Left renal cortex interstitium (tissue), 4 donors: Measurements from ENCODE around the gene SDK1. TPM values are rescaled to one million over a fixed set of nuclear protein-coding genes. Genes with fewer than 3 reads are reported as not detected.
"Not testable (repeated sequence)": the region's sequence is repeated elsewhere in the genome, so short reads cannot be mapped to it uniquely, and the experiment has no call there.

Experiments used
- DNase-seq, 4 donors: peaks; one replicate each; pipeline ENCODE4 v3.0.0-alpha.2; 2013; ENCODE audit warnings: low read depth in 4 of 4, low spot score in 2 of 4, missing footprints in 1 of 4
- polyA plus RNA-seq, 4 donors: library from polyadenylated mRNA; unstranded; fragments of 120-200 nt; gene quantifications; one replicate each; pipeline ENCODE4 v1.2.1, GENCODE V29; 2013; ENCODE audit not compliant: insufficient read length in 4 of 4

Gene SDK1
- polyA plus RNA-seq, 4 donors, result 5.1 to 10.2 (median 6.9) TPM

DNA sequence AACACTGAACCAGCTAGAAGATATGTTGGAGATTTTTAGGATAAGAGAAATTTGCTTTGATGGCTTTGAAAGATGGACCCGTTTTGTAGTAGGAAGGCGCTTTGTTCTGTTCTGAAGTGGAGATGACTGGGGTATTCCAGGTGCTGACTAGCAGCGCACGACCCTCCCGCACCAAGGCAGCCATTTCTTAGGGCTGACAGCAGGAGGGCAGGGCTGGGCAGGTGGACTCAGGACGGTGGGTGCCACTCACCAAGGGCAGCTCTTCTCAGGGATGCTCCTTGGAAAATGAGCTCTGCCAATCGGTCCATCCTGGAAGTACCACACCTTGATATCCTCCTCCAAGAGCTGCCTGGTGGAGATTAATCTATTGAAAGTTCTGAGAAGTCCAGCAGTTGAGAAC lies 917.4 kb downstream of the SDK1 start:
- no peak for DNase-seq

DNA sequence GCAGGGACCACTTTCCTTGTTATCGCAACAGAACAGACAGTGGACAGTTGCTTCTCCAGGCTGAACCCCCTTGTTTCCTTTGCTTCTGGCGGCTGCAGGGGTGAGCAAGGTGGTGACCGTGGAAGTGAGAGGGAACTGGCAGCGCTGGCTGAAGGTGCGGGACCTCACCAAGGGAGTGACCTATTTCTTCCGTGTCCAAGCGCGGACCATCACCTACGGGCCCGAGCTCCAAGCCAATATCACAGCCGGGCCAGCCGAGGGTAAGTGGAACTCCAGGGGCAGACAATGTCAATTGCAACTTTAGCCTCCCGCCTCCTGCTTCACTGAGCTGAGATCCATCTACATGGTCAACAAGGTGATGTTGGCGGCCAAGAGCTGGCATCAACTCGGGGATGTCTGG lies 919.0 kb downstream of the SDK1 start:
- DNase-seq, result no peak

DNA sequence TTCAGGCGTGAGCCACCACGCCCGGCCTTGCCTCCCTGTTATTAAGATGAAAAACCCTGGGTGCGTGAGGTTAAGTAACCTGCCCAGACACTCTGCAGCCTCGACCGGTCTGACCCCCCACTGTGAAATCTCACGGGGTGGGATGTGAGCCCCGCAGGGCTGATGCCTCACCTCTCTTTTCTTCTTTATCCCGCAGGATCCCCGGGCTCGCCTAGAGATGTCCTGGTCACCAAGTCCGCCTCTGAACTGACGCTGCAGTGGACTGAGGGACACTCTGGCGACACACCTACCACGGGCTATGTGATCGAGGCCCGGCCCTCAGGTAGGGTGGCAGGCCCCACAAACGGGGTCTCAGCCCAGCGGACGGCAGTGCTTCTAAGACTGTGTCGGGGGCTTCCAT lies 920.0 kb downstream of the SDK1 start:
- no peak for DNase-seq

DNA sequence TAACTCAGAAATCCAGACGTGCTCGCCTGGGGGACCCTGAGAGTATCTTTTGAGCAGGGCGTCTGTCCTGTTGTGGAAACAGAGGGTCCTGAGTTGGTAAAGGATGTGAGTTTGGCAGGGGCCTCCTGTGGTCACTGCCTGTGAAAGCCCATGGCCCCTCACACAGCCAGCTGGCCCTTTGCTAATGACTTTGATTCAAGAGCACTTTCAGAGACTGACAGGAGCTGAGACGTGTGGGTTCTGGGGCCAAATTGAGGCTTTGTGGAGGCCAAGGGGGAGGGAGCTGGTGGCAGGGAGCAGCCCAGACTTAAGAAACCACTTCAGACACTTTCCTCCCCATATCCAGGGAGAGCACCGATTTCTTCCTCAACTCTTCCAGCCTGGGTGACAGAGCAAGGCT lies 921.6 kb downstream of the SDK1 start:
- no peak for DNase-seq

DNA sequence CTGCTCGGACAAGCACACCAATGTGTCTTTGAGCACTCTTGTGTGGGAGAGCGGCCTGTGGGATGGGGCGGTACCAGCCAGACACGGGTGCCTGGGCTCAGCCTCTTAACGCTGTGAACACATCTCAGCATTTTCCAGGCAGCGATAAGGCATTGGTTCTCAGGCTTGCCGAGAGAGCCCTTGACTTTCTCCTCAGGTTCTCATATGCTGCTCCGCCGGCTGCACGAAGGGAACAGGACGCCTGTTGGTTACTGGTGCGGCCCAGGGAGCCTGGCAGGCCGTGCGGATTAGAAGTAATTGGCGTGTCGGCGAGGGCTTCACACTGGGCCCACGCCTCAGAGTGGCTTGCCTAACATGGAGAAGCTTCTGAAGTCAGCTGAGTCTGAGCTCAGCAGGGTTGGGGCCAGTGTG lies 924.3 kb downstream of the SDK1 start:
- DNase-seq, result no peak

DNA sequence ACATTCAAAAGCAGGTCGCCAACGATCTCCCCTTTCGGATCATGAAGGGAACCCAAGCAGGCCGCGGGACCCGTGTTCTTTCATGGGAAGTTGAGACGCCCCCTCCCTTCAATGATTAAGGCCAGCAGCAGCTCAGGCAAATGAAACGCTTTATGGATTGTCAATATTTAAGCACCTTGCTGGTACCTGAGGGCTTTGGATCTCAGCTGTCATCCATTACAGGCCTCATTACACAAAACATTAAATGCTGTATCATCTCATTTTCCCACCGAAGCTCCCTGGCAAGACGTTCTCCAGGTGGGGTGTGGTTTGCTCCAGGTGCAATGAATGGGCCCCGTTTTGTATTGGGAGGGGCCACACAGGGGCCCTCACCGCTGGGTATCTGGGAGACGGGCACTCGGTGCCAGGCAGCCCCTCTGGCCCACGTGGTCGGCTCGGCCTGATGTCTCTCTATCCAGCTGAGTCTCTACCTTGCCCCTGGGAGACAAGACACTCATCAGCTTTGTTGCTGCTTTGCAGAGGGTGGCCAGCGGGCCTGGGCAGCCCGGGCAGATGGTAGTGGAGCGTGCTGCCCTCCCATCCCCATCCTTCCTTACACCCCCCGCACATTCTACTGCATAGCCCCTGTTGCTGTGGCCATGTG lies 925.0 kb downstream of the SDK1 start:
- DNase-seq, result no peak

DNA sequence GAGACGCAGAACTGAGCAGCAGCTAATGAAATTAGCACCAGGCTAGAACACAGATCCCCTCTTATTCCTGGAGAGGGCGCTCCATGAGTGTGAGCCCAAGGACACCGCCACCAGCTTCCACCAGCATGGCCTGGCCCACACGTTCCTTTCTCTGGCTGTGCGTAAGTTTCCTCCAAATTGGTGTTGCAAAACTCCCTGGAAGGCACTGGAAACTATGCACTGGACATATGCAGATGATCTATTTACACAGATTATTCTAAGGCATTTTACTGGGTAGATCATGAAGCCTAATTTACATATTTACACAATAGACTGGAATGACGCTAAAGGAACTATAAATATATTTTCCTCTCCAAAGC lies 925.5 kb downstream of the SDK1 start:
- no peak for DNase-seq

DNA sequence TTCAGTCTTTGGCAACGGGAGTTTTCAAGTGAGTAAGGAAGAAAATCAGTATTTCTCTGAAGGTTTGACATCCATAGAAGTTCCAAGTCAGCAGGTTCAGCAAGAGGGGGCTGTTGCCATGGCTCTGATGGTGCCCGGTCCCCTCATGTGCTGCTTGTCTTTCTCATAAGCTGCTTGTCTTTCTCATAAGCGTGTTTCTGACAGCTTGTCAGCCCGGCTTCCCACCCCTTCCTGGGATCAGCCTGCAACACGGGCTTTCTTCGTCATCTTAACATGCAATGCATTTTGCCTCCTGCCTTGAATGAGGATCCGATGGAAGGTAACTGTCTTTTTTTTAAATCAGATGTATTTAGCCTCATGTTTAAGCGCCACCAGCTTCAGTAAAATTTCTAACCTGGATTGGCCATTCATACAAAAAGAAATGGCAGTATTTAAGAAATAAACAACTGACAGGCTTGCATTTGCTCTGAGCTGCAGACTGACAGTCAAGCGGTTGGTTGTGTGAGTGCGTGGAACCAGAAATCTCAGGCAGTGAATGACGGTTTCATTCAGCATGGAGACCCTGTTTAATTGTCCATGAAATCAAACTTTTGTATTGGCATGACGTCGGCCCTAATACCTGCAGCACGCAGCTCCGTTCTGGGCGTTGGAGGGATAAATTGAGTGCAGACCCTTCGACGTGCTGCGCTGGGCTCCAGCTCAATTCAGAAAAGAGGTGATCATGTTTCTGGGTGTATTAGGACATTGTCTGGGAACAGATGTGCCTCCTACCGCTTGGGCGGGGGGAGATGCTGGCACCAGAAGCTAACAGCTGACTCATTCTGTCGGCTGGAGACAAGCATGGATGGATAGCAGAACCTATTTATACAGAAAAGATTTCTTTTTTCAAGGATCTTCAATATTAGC lies 926.3 kb downstream of the SDK1 start:
- DNase-seq, result no peak

DNA sequence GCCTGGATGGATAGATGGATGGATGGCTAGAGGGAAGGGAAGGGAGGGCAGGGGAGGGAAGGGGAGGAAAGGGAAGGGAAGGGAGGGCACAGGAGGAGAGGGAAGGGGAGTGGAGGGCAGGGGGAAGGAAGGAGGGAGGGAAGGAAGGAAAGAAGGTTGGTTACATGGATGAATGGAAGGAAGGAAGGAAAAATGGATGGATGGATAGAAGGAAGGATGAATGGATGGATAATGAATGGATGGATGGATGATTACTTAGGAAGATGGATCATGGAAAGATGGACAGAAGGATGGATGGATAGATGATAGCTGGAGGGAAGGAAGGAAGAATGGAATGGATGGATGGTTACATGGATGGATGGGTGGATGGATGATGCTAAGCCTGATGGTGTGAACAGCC lies 929.3 kb downstream of the SDK1 start:
- DNase-seq, result no peak

DNA sequence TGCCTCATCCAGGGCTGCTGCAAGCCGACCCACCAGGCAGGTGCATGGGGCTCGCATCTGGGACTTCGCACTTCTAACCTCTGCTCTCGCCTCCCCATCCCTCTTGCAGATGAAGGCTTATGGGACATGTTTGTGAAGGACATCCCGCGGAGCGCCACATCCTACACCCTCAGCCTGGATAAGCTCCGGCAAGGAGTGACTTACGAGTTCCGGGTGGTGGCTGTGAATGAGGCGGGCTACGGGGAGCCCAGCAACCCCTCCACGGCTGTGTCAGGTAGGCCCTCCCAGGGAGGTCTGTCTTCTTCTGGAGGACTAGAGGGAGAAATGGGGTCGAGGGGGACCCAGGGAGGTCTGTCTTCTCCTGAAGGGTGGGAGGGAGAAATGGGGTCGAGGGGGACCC lies 932.1 kb downstream of the SDK1 start:
- DNase-seq, result no peak

DNA sequence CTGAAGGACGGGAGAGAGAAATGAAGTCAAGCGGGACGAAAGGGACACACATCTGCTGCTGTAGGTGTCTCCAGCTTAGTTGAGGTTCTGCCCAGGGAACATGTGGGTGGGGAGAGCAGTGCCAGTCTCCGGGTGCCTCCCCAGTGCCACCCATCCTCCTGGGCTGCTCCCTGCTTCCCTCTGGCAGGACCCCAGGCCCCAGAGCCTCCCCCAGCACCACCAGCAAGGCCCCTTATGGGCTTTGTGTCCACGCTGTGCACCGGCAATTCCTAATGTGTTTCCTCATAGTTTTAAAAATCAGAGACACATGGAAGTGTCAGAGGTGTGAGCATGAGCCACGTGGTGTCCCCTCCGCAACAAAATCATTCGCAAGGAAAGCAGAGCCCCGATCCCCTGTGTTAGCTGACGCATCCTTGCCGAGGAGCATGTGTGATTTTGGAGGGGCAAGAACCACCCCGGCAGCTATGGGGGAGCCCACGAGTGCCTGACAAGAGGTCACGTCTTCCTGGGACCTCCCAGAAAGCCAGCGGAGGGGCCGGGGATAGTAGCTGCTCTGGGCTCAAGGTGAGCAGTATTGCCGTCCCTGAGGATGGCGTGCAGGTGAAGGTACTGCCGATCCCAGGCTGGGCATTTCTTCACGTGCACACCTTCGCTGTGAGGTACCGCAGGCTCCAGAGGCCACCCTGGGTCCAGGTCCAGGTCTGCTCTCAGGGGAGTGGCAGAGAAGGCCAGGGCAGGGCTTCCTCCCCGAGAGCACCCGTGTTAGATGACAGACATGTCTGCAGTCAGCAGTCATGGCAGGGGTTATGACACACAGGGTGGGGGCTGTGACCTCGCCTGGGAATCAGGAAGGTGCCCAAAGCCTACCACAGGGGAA lies 932.8 kb downstream of the SDK1 start:
- no peak for DNase-seq

DNA sequence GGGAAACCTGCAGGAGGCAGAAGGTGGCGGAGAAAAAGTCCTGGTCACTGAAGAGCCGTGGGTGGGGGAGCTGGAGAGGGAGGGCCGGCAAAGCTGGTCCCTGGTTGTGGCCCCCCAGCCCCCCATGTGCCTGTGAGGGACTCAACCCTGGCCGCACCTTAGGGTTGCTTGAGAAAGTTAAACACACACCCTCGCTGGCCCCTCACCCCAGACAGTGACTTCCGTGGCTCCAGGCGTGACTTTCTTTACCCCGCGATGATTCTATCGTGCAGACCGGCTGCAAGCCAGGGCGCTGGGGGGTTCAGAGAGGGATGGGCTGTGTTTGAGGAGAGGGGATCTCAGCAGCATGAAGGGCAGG lies 933.4 kb downstream of the SDK1 start:
- no peak for DNase-seq

DNA sequence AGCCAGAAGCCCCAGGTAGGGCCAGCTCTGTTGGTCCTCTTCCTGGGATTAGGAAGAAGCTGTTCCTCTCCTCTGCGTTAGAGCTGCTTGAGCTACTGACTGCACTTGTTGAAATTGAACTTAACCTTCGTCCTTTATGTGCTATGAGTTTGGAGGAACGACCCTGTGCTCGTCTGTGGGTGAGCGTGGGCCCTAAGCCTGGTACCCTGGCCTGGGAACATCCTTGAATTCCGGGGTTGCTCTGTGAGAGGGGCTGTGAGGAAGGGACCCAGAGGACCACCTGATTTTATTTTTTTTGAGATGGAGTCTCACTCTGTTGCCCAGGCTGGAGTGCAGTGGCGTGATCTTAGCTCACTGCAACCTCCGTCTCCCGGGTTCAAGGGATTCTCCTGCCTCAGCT lies 933.8 kb downstream of the SDK1 start:
- no peak for DNase-seq

DNA sequence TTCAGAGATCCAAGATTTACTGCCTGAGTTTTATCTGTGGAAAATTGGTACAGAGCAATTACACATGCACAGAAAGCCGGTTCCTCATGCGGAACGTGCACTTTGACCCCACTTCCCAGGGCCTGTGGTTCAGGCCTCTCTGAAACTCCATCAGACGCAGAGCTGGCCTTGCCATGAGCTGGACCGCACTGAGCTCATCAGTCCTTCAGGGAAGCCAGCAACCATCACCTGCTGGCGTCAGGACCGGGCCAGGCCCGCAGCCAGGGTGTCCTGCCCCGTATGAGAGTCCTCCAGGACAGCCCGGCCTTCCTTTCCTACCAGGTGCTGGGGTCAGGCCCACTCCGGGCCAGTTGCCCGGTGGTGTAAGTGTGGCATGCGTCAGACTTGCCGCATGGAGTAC lies 934.5 kb downstream of the SDK1 start:
- no peak for DNase-seq

DNA sequence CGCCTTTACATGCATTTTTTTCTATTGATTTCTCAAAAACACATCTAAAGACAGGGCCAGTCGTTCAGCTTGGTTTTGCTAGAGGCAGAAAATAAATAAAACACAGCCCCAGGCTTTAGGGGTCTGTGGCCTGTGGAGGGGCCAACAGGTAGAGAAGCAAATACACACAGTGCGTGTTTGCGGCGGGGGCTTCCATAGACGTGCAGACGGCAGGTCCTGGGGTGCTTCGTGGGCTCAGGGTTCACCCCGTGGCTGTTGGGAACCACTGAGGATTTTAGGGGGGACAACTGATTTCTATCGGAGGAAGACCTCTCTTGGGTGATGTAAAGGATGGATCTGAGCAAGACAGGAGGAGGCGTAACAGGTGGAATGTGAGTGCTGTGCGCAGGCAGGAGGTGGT lies 935.3 kb downstream of the SDK1 start:
- DNase-seq, result no peak

DNA sequence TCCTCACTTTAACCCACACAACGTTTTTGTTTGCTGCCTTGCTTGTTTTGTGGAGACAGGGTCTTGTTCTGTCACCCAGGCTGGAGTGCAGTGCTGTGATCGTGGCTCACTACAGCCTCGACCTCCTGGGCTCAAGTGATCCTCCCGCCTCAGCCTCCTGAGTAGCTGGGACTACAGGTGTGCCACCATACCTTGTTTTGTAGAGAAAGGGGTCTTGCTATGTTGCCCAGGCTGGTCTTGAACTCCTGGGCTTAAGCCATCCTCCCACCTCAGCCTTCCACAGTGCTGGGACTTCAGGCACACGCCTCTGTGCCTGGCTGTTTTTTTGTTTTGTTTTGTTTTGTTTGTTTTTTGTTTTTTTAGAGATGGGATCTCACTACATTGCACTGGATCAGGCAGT lies 935.8 kb downstream of the SDK1 start:
- not testable (repeated sequence) for DNase-seq

DNA sequence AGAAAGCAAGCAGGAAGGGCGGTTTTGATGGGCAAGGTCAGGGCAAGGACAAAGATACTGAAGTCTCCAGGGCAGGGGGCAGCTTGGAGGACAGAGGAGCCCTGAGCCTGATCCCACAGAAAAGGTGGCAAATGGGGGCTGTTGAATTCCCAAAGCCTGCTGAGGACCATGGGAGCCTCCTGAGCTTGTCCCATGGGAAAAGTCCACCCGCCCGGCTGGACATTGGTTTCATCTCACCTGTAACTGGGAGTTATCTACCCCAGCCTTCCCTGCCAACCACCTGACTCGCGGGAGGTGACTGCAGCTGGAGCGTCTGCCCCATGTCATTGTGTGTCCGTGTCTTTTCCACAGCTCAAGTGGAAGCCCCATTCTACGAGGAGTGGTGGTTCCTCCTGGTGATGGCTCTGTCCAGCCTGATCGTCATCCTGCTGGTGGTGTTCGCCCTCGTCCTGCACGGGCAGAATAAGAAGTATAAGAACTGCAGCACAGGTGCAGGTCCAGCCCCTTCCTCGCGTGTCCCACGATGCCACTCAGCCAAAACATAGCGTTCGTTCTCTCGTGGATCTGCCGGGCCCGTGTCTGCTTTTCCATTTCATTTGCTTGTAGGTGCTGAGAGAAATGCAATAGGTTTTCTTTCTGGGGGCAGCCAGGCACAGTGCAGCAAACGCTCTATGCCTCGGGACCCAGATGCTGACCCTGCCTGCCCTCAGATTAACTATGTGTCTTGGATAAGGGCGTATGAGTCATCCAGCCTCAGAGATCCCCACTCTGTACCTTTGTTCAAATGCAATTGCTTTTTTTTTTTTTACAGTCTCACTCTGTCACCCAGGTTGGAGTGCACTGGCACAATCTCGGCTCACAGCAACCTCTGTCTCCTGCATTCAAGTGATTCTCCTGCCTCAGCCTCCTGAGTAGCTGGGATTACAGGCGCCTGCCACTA lies 936.5 kb downstream of the SDK1 start:
- DNase-seq, result no peak

DNA sequence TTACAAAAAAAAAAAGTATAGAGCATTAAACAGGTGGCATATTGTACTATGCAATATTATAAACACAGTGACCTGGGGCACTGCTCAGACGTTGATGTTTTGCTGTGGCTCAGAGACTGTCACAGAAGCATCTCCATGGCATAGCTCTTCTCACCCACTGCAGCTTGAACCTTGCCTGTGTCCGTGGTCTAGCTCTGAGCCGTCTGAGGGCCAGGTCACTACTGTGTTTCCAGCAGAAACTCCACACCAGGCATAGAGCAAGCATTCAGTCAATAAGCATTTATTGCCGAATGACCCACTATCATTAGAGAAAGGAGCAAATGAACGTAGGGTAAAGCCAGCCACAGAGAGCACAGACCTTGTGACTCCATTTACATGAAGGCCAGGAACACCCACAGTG lies 937.8 kb downstream of the SDK1 start:
- no peak for DNase-seq

DNA sequence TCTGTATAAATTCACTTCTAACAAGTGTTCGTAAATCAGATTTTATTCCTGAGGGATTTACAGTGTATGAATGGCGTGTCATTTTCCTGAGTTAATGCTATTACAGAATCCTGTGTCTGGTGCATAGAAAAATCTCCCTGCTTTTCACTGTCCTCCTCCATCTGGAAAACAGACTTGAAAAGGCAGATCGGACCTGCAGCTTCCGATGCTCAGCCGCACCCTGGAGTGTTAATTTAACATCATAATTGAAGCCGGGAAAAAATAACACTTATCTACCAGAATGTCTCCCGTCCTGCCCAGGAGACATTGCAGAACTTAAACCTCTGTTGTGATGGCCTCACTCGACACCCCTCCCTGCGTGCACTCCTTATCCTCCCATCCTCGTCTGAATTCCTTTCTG lies 939.0 kb downstream of the SDK1 start:
- no peak for DNase-seq

DNA sequence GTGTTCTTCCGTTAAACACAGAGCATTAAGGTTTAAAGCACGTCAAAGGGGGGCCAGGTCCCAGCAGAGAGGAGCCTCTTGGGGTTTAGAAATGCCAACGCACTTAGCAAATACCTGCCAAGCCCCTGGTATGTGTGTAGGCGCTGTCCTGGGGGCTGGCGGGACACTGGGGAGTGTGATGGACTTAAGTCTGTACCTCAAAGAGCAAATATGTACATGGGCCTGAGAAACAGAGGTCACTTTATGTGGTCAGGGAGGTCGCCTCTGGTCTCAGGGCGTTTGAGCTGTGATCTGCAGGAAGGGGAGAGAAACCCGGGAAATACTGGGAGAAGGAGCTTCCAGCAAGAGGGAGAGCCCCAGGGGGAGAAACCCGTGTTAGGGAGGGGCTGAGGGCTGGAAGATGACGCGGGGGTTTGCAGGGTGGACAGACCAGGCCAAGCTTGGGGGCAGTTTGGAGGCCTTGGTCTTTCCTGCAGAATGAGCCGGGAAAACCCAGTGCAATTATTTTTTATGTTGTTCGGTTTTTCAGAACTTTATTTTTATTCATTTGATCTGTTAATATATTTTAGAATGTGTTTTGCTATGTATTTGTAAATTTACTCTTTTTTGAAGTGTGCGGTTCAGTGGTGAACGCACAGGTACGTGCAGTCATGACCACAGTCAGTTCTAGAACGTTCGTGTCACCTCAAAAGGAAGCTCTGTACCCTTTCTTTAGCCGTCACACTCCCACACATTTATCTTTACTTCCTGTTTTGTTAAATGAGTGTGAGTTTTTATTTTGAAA lies 939.7 kb downstream of the SDK1 start:
- no peak for DNase-seq
